Body of pancreas (tissue), 4 donors: Measurements from ENCODE around the gene SNTG2. TPM values are rescaled to one million over a fixed set of nuclear protein-coding genes. Genes with fewer than 3 reads are reported as not detected.

ENCODE experiments used
- ATAC-seq: fragments of 150-250 bp; one replicate; pipeline ENCODE4 v1.9.1; 2016
- DNase-seq, 4 donors: peaks; one replicate each; pipeline ENCODE4 v3.0.0-alpha.2; 2019
- H3K27ac ChIP-seq, 4 donors: fragments of 200-600 bp; sonication (generic); 1 replicate in 3 of 4; 2 replicates in 1 of 4; pipeline versions ENCODE4 v1.5.1 to v1.6.1; 2016 to 2019; ENCODE audit warnings: mild to moderate bottlenecking in 1 of 4, mixed read lengths in 1 of 4, moderate library complexity in 1 of 4
- H3K27me3 ChIP-seq, 2 donors: fragments of 200-600 bp; sonication (generic); one replicate each; pipeline ENCODE4 v1.6.0; 2016; ENCODE audit warnings: mild to moderate bottlenecking in 1 of 2
- H3K36me3 ChIP-seq, 2 donors: fragments of 200-600 bp; sonication (generic); replicated peaks in 1 of 2; 2 replicates each; pipeline ENCODE4 v1.5.1; 2016; ENCODE audit warnings: low read depth in 2 of 2; ENCODE audit not compliant: insufficient read depth in 1 of 2
- H3K4me1 ChIP-seq: fragments of 200-600 bp; sonication (generic); one replicate; pipeline ENCODE4 v1.6.0; 2016
- H3K4me3 ChIP-seq, 2 donors: fragments of 200-600 bp; sonication (generic); 1 replicate in 1 of 2; 2 replicates in 1 of 2; pipeline ENCODE4 v1.5.1; 2016 to 2019
- H3K9me3 ChIP-seq, 3 donors: fragments of 200-600 bp; sonication (generic); 1 replicate in 2 of 3; 2 replicates in 1 of 3; pipeline ENCODE4 v1.5.1; 2016
- CTCF ChIP-seq, 7 experiments: fragments of 450-650 bp in 4 of 7; fragments of 200-600 bp in 3 of 7; sonication (generic) in 3 of 7; IDR thresholded peaks; one replicate each; pipeline ENCODE4 v1.5.1; 2016 to 2019; ENCODE audit warnings: antibody characterized with exemption in 7 of 7
- POLR2A ChIP-seq, 3 donors: fragments of 450-650 bp; IDR thresholded peaks; one replicate each; pipeline ENCODE4 v1.6.1; 2016; ENCODE audit warnings: antibody characterized with exemption in 3 of 3, mild to moderate bottlenecking in 2 of 3
- WGBS, 2 donors: methylation state at CpG; one replicate each; pipeline ENCODE4 v1.1.5; 2017; 5-methylcytosine and 5-hydroxymethylcytosine counted together
- intact Hi-C: fragments of 100-400 bp; cut with DNase I; formaldehyde crosslinking; loops from one replicate; pipeline ENCODE4 v1.15.1; 2023
- total RNA-seq, 2 donors: library from RNA; depleted of rRNA; stranded (reverse); fragments of >200 nt; gene quantifications; one replicate each; pipeline ENCODE4 v1.1.0, GENCODE V29; 2016

Gene SNTG2
- total RNA-seq, 2 donors from 2014 or later = 11.9 to 18.7 TPM

GRCh38 chr2:1235806-1236205 is 285.2 kb downstream of the SNTG2 start:
- H3K9me3 ChIP-seq = no peaks in the 10 kb centered on the region
- ATAC-seq (no peak), DNase-seq (no peak)
- WGBS, 2 donors = 42 to 54% methylated on average over 5 of the region's 5 CpGs
- H3K4me3 ChIP-seq = no peak overlapping the region
- no peaks in the 10 kb centered on the region for H3K36me3 ChIP-seq
- H3K4me1 ChIP-seq = no peaks in the 10 kb centered on the region
- intact Hi-C loops = no loop called here
- no peaks in the 10 kb centered on the region for H3K27me3 ChIP-seq
- TF ChIP-seq CTCF (IDR thresholded peaks at IDR 0.05) (no peak), POLR2A (IDR thresholded peaks at IDR 0.05) (no peak)
- H3K27ac ChIP-seq = no peak overlapping the region

- ATAC-seq (no peak), DNase-seq (no peak)
- Histone ChIP-seq H3K27me3 (no peaks in the 10 kb centered on the region), H3K4me1 (no peaks in the 10 kb centered on the region), H3K9me3 (no peaks in the 10 kb centered on the region), H3K27ac (no peak overlapping the region), H3K4me3 (no peak overlapping the region), H3K36me3 (no peaks in the 10 kb centered on the region)
- no peak for TF ChIP-seq CTCF (IDR thresholded peaks at IDR 0.05)
- no peak for TF ChIP-seq POLR2A (IDR thresholded peaks at IDR 0.05)
- intact Hi-C loops = no loop called here
- WGBS, 2 donors = 91 to 100% methylated on average over 1 of the region's 1 CpG
Observed at GRCh38 chr2:1236606-1237005, 286.0 kb downstream of the SNTG2 start.

GRCh38 chr2:1237783-1238182 is 287.1 kb downstream of the SNTG2 start:
- H3K9me3 ChIP-seq = no peaks in the 10 kb centered on the region
- intact Hi-C loops = no loop called here
- no peak overlapping the region for H3K4me3 ChIP-seq
- H3K36me3 ChIP-seq = no peaks in the 10 kb centered on the region
- H3K4me1 ChIP-seq = no peaks in the 10 kb centered on the region
- no peak for ATAC-seq
- no peak for DNase-seq
- TF ChIP-seq POLR2A (IDR thresholded peaks at IDR 0.05) (no peak), CTCF (IDR thresholded peaks at IDR 0.05) (no peak)
- no peaks in the 10 kb centered on the region for H3K27me3 ChIP-seq
- no peak overlapping the region for H3K27ac ChIP-seq
- WGBS, 2 donors = 76 to 80% methylated on average over 12 to 18 of the region's 18 CpGs

- Histone ChIP-seq H3K36me3 (no peaks in the 10 kb centered on the region), H3K27me3 (no peaks in the 10 kb centered on the region), H3K27ac (no peak overlapping the region), H3K4me3 (no peak overlapping the region), H3K4me1 (no peaks in the 10 kb centered on the region), H3K9me3 (no peaks in the 10 kb centered on the region)
- intact Hi-C loops = no loop called here
- DNase-seq (no peak), ATAC-seq (no peak)
- TF ChIP-seq CTCF (IDR thresholded peaks at IDR 0.05) = no peak
- TF ChIP-seq POLR2A (IDR thresholded peaks at IDR 0.05) = no peak
- WGBS, 2 donors = 75 to 79% methylated on average over 14 of the region's 14 CpGs
Observed at GRCh38 chr2:1238598-1239138, 288.0 kb downstream of the SNTG2 start.

- ATAC-seq (no peak), DNase-seq (no peak)
- no peak overlapping the region for H3K27ac ChIP-seq
- H3K27me3 ChIP-seq = no peaks in the 10 kb centered on the region
- no peaks in the 10 kb centered on the region for H3K36me3 ChIP-seq
- no peak overlapping the region for H3K4me3 ChIP-seq
- WGBS, 2 donors = 83 to 93% methylated on average over 2 of the region's 2 CpGs
- no peaks in the 10 kb centered on the region for H3K9me3 ChIP-seq
- TF ChIP-seq CTCF (IDR thresholded peaks at IDR 0.05) (no peak), POLR2A (IDR thresholded peaks at IDR 0.05) (no peak)
- H3K4me1 ChIP-seq = no peaks in the 10 kb centered on the region
- intact Hi-C loops = no loop called here
Observed at GRCh38 chr2:1245193-1245592, 294.5 kb downstream of the SNTG2 start.
